ENCODE data around the gene RELL1. TPM values are rescaled to one million over a fixed set of nuclear protein-coding genes. Genes with fewer than 3 reads are reported as not detected.

The RELL1 gene
- total RNA-seq, 1 experiment from 2014 or later = 21.7 TPM

DNA sequence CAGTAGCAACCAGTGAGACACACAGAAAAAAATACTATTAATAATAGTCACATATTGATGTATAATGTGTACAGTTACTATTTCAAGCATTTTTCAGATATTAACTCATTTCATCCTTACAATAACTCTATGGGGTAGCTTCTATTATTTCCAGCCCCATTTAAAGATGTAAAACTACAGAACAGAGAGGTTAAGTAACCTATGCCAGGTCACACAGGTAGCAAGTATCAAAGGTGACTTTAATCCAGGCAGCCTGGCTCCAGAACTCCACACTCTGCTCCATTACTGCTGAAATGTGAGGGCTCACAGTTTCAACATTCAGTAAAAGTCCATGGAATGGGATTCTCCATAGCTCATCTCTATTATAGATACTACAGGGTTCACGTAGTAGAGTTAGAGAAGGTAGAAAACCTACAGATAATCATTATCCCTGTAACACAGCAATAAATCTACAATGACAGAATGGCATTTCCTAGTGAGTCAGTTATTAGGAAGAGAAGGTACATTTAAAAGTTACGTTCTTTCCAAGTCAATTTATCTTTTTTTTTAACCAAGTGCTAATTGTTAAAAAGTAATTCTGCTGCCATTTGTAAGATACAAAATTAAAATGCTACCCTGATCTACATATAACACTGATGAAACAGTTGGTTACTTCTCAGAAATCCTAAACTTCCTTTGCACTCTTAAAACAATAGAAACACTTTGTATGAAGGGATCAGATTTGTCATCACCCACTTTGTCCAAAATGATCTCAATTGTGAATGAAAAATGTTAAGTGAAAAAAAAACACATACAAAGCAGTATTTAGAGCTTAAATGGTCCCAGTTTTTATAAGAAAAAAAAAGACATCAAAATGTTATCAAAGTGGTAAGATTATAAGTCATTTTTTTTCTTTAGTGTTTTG, 18.7 kb downstream of the RELL1 start:
- DNase-seq (ENCODE audit: extremely low read depth, low read depth) = no peak

DNA sequence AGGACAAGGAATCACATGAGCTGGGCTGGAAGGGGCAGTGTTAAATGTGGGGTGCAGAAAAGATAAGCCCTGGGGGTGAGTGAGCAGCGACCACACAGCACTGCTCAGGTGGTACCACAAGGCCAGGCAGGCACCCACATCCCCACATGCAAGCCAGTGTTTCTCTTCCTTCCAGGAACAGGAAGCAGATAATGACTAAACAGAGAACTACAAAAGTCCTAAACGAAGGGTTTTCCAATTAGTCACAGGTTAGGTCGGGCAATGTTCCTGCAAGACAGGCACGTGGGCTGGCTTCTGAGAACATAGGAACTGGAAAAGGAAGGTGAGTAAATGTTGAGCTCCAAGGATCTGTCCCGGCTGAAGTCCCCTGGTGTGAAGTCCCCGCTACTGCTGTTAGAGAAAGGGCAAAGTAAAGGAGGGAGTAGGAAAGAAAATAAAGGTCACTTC, 19.5 kb downstream of the RELL1 start:
- DNase-seq (ENCODE audit: extremely low read depth, low read depth) = peak; percentile 51

DNA sequence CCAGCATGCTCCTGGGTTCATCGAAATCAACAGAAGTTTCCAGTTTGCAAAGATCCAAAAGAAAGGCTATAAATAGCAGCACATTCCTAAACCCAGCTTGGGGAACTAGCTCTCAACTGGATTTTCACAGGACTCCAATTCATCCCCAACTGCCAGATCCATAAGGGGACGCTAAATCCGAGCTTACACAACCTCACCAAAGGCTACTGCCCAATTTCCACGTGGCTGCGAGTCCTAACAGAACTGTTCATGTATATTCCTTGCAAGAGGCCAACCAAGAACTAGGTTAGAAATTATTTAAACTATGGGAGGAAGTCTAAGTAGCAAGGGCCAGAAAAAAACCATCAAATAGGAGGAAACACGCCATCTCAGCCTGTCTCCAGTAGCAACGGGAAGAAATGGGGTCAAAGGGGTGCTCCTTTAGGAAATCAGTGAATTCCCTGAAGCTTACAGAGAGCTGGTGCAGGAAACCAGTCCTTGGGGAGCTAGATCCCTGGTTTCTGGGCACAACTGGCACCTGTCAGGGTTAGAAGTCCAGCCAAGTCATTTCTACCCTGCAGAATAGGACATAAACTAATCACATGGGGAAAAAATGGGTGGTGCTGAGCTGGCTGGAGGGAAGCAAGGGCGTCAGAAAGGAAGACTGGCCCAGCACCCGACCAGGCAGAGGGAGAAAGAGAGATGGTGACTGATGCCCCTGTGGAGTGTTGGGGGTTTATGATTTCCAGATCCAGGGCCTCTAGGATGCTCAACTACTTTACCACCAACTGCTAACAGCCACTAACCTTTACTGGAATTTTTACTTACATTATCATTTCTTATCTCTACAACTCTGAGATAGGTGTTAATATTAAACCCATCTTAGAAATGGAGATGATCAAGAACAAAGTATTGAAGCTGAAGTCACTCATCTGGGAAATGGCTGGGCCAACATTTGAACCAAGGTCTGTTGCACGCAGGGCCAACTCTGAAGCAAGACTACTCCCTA, 20.5 kb downstream of the RELL1 start:
- no peak for DNase-seq (ENCODE audit: extremely low read depth, low read depth)

DNA sequence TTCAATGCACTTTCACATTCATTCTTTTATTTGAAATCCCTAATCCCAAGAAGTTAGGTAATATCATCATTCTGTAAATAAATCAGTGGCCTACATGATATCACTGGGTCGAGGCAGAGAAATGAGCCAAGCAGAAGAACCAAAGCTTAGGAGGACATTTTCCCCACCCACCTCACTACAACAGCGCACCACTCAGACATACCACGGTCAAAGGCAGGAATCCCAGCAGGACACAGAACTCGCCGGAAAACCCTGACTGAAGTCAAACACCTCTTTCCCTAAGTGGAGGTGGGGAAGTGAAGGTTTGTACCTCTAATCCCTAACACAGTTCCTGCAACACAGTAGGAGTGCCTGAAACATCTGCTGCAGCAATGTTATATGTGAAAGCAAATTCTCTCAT, 21.5 kb downstream of the RELL1 start:
- DNase-seq (ENCODE audit: extremely low read depth, low read depth) = no peak

DNA sequence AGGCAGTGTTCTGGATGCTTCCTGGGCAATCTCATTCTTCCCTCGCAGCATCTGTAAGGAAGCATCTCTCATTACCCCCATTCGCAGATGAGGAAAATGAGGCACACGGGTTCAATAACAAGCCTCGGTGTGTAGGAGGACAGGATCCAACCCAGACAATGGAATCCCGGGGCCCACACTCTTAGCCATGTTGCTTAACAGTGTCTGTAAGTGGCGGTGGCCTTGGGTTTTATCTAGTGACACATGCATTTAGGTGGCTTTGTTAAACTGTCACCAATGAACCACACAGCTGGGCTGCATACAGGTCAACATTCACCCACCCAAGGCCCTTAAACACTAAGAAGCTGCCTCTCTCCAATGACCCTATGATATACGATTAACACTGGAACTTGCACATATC, 22.6 kb downstream of the RELL1 start:
- DNase-seq (ENCODE audit: extremely low read depth, low read depth) = no peak

DNA sequence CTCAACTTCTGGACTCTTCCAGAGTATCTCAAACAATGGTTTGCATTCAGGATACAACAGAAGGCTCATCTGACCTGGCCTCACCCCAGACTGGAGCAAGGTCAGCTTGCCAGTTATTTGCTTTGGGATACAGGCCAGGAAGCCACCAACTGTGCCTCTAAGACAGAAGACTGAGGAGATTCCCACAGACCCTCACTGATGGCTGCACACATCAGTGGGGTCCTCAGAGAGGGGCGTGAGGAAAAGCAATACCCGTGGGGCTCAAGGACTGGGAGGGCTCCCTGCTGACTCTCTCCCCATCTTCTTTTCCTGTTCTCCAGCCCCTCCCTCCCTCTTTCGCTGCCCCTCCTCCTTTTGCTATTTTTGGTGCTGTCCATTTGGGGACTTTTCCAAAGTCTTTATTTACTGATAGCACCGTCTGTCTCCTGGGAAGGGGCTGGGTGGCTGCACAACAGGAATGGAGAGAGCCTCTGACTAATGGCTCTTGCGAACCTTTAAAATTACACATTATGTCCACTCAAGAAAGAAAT, 23.2 kb downstream of the RELL1 start:
- no peak for DNase-seq (ENCODE audit: extremely low read depth, low read depth)

DNA sequence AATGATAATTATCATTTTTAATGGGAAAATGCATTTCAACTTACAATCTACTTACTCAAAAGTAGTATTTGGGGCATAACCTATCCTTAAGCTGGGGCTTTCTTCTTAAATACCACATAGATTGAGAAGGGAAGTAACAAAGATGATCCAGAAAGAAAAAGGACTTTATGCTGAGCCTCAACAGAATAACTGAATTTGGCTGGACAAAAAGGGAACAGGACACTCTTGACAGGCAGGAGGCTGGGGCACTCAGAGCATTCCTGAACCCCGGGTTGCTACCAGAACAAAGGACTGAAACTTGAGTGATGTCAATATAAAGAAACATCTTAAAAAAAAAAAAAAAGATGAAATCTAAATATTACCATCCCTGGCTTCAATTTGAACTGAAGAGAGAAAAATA, 23.9 kb downstream of the RELL1 start:
- no peak for DNase-seq (ENCODE audit: extremely low read depth, low read depth)

DNA sequence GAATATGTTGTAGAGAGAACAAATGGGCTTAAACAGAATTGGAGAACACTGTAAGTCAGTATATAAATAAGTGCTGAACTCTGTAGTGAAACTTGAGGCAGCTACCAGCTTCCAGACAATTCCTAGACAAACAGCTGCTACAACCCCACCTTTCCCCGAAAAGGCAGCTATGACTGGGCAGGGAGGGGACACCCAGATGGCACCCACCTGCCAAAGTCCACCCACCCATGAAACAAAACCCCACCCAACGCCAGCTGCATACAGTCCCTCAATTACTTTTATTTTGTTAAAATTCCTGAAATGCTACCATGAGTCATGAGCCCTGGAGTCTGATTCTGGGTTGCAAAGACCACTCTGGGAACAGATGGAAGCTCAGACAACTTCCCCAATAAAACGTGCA, 24.4 kb downstream of the RELL1 start:
- DNase-seq (ENCODE audit: extremely low read depth, low read depth) = no peak

DNA sequence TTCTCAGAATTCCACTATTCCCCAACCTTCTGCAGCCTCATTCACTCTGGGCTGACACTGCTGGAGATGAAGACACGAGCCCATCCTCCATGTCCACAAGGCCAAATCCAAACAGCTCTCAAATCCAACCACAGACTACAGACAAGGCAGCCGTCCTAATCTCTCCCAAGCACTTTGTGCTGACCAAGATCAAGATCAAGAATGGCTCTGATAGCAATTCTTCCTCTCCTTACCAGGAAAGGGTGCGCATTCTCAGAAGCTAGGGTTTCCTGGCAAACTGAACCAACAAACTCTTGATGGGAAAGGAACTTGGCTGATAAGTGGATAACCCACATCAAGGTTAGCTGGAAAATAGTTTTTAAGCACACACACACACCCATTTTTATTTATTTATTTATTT, 26.5 kb downstream of the RELL1 start:
- no peak for DNase-seq (ENCODE audit: extremely low read depth, low read depth)

DNA sequence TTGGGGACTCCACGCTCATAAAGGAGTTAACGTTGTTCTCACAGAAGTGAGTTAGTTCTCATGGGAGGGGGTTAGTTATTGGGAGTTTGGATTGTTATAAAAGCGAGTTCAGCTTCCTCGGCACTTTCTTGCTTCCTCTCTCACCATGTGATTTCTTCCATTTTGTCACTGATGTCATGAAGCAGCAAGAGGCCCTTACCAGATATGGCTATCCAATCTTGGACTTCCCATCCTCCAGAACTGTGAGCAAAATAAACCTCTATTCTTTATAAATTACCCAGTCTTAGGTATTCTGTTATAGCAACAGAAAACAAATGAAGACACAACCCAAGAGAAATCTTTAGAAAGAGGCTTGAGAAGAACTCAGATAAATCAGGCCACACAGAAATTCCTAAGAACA, 29.5 kb downstream of the RELL1 start:
- DNase-seq (ENCODE audit: extremely low read depth, low read depth) = no peak

DNA sequence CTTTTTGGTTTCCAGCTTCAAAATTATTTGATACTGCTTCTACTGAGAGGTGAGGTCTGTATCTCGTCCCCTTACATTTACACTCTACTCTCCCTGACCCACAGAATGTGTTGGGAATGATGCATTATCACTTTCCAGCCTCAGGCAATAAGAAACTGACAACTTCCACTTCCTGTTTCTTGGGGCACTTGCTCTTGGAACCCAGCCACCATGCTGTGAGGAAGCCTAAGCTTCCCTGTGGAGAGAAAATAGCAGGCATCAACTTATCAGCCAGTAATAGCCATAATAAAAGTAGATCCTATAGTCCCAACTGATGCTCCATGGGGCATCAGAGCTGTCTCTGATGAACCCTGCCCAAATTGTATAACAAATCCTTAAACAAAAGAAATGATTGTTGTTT, 32.6 kb downstream of the RELL1 start:
- no peak for DNase-seq (ENCODE audit: extremely low read depth, low read depth)

DNA sequence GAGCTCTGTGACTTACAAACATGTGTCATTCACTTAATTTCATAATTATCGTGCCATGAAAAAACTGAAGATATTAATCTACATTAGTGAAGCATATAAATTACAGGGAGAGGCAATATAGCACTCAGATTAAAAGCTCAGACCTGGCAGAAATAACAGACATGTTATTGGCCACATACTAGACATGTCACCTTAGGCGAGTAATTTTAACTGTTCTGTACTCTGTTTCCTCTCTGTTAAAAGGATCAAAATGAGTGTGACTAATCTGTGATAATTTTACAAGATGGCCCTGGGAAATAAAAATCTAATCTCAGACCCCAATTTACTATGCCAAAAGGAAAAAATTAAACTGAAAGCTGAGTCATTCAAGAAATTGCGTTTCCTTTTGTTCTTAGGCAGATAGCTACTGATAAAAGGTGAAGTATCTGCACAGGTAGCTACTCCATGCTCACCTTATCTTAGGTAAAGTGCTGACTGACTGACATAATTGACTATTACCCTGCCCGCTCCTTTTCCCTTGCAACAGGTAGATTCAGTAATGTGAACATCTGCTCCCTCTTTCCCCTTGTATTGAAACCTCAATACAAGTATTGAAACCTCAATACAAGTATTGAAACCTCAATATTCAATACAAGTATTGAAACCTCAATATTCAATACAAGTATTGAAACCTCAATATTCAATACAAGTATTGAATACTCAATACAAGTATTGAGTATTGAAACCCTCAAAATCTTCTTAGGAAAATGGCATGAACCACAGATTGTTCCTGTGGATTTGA, 33.2 kb downstream of the RELL1 start:
- DNase-seq (ENCODE audit: extremely low read depth, low read depth) = no peak

DNA sequence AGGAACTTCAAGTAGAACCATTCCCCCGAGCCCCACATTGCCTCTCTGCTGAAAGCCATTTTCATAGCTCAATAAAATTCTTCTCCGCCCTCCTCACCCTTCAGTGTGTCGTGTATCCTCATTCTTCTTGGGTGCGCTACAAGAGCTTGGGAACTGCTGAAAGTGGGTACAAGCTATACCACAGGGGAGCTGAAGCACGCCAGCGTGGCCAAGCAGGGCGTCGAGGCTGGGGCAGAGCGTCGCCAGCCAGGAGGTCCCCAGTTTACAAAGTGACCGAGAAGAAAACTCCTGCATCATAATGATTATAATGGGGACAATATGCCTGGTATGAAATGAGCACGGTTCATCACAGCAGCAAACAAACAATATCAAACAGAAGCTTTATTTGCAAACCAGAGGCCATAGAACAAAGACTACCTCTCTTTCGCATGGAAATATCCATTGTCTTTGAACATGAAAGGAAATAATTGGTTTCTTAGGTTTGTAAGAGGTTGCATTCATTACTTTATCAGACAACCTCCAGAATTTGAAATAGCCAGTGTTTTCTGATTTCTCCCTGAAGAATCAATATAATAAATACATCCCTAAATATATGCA, 34.3 kb downstream of the RELL1 start:
- no peak for DNase-seq (ENCODE audit: extremely low read depth, low read depth)

DNA sequence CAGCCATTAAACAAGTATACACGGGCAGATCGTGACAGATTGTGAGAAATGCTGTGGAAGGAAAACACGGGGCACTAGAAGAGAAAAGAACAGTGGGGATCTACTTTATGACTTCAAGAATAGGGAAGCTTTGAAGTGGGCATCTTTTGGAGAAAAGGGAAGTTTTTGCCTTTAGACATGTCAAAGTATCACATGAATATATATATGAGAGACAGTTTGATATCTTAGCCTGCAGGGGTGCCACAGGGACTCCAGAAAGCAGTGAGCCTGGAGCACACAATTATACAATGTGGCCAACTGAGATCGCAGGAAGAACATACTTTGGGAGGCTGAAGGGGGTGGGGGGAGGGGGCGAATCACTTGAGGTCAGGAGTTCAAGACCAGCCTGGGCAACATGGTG, 35.7 kb downstream of the RELL1 start:
- DNase-seq (ENCODE audit: extremely low read depth, low read depth) = no peak

DNA sequence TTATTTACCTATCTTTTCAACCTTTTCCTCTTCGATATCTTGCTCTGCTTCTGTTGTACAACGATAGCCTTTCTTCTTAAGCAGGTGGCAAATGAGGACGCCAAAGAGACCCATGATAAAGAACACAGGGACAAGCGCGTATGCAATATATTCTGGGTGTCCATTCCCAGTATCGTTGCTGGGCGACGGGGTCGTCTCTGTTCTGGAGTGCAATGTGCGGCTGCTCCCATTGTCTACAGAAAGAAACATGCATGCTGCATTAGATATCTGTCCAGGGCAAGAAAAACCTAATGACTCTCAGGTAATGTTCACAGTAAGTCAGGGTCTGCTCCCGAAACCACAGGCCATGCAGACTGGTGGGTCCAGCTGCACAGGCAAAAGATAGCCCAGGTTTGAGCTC, 36.9 kb downstream of the RELL1 start:
- DNase-seq (ENCODE audit: extremely low read depth, low read depth) = no peak

DNA sequence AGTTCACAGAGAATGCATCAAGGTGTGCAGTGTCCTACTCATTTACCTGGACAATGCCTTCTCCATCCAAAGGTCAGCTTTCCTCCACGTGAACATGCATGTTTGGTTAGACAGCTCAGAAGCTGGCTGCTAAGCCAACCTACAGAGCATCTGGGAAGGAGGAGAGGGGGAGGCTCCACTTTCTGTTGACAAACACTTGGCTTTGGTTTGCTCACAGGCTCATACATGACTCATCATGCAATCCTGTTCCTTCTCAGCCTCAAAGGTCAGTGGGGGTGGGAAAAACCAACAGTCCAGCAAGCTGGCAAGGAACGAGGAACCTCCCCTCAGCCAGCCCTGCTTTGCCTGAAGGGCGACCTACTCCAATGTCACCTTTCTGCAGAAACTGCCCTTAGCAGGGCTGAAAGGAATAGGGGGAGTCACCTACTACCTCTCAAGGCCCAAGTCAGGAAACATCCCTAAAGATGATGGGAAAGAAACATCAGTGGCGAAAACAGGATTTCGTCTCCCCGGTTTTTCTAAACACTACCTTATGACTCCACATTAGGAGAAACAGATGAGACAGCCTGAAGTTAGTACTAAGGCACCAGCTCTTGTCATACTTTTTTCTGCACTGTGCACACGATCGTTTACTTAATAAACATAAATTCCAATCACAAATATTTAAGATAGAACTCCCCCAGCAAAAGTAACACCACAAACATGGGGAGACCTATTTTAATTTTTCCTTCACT, 37.9 kb downstream of the RELL1 start:
- DNase-seq (ENCODE audit: extremely low read depth, low read depth) = peak; percentile 88

DNA sequence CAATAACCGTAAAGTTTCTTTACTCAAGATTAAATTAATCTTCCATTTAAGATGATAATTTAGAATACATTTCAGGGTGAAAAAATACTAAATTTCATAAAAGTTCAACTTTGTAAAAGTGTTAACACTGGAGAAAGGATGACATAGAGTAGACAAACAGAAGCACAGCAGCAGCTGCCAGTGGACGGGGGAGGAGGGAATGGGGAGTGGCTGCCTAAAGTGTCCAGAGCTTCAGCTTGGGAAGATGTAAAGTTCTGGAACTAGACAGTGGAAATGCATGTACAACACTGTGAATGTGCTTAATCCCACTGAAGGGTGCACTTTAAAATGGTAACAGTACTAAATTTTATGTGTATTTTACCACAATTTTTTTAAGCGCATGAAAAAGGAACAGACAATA, 39.9 kb downstream of the RELL1 start:
- DNase-seq (ENCODE audit: extremely low read depth, low read depth) = no peak

DNA sequence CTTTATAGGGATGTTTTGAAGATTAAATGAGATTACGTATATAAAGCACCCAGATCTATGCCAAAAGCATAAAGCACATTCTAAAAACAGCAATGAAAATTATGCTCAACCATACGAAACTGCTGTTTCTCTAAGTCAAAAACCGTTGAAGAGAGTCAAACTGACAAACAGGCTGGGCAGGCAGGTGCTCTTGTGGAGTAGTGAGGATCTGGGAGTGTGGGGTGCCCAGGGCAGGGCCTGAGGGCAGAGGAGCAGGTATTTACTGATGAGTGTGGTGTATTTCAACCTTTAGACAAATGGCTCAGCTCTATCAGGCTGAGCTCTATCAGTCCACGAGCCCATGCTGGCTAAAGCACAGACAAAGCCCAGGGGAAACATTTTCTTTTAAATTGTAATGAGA, 40.4 kb downstream of the RELL1 start:
- DNase-seq (ENCODE audit: extremely low read depth, low read depth) = no peak

DNA sequence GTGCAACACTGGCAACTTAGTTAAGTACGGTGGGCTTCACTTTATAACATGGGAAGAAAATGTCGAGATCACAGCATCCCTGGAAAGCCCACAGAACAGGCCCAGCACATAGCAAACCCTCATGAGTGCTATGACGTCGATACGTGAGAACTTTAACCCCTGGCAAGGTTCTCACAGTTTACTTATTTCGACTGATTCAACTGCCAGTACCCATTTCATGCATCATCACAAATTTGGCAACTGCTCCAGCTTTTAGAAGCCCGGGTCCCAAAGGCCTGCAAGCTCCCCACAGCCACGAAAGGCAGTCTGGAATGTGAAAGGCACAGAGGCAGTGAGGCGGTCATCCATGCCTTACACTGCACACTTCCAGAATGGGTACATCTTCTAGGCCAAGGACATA, 41.2 kb downstream of the RELL1 start:
- DNase-seq (ENCODE audit: extremely low read depth, low read depth) = no peak
